K562 (cell line): ENCODE results near the gene CPT1A. TPM values are rescaled to one million over a fixed set of nuclear protein-coding genes. Genes with fewer than 3 reads are reported as not detected.

Source experiments
- CBX8 ChIP-seq: fragments of 200-600 bp; sonication (generic); IDR thresholded peaks from 2 replicates; pipeline ENCODE4 v1.6.1; 2012; ENCODE audit warnings: borderline replicate concordance, mixed run types, low read depth, mild to moderate bottlenecking, moderate library complexity, mixed read lengths, low read length, control low read depth, inconsistent platforms; ENCODE audit not compliant: poor library complexity, severe bottlenecking; ENCODE audit errors: extremely low read depth
- FOXP4 ChIP-seq: sonication (generic); formaldehyde crosslinking; IDR thresholded peaks from 2 replicates; pipeline ENCODE4 v1.8.0; 2022; ENCODE audit warnings: mild to moderate bottlenecking, missing genetic modification reagents, borderline replicate concordance
- ID3 ChIP-seq, 2 experiments: fragments of 250-450 bp in 1 of 2; fragments of 450-650 bp in 1 of 2; sonication (Bioruptor Pico) in 1 of 2; IDR thresholded peaks; 2 replicates each; pipeline versions ENCODE4 v1.6.1 to v1.8.0; 2016 to 2021; ENCODE audit warnings: mild to moderate bottlenecking in 2 of 2, moderate library complexity in 2 of 2, missing compliant biosample characterization in 1 of 2, missing genetic modification characterization in 1 of 2
- MAZ ChIP-seq, 2 experiments: fragments of 450-650 bp in 1 of 2; sonication (generic) in 1 of 2; formaldehyde crosslinking; IDR thresholded peaks in 1 of 2; conservative IDR thresholded peaks in 1 of 2; 2 replicates each; pipeline versions ENCODE4 v1.4.0 to v1.5.0; 2020; ENCODE audit warnings: mild to moderate bottlenecking in 1 of 2, missing genetic modification reagents in 1 of 2
- RAD21 ChIP-seq, 2 experiments: fragments of 250-450 bp in 1 of 2; fragments of 450-650 bp in 1 of 2; sonication (Bioruptor Pico) in 1 of 2; formaldehyde crosslinking in 1 of 2; IDR thresholded peaks in 1 of 2; conservative IDR thresholded peaks in 1 of 2; 2 replicates each; pipeline versions ENCODE4 v1.4.0 to v1.8.0; 2020 to 2022; ENCODE audit warnings: mild to moderate bottlenecking in 2 of 2, moderate library complexity in 1 of 2
- RBFOX2 ChIP-seq: fragments of 200-400 bp; formaldehyde crosslinking; IDR thresholded peaks from 2 replicates; pipeline ENCODE4 v1.6.1; 2017; ENCODE audit warnings: low read depth, mild to moderate bottlenecking, low read length, moderate library complexity
- RBM34 ChIP-seq: fragments of 200-400 bp; formaldehyde crosslinking; IDR thresholded peaks from 2 replicates; pipeline ENCODE4 v1.6.1; 2018; ENCODE audit warnings: low read length, borderline replicate concordance; ENCODE audit not compliant: insufficient read depth
- STAT5A ChIP-seq: IDR thresholded peaks from 2 replicates; pipeline ENCODE4 v1.6.1; 2012; ENCODE audit warnings: low read length, inconsistent platforms, borderline replicate concordance
- TCF7 ChIP-seq: sonication (generic); IDR thresholded peaks from 2 replicates; pipeline ENCODE4 v1.6.1; 2016; ENCODE audit warnings: antibody characterized with exemption, borderline replicate concordance
- TEAD2 ChIP-seq: fragments of 450-650 bp; IDR thresholded peaks from 2 replicates; pipeline ENCODE4 v1.6.1; 2016; ENCODE audit warnings: missing genetic modification characterization, control low read depth, missing compliant biosample characterization
- ZNF655 ChIP-seq: fragments of 250-450 bp; sonication (Bioruptor Pico); IDR thresholded peaks from 2 replicates; pipeline ENCODE4 v1.5.0; 2021
- polyA plus RNA-seq, 8 experiments: library from polyadenylated mRNA; depleted of rRNA in 4 of 8; stranded (reverse) in 5 of 8; unstranded in 3 of 8; fragments of >200 nt; fragmentation: Nextera tagmentation in 2 of 8; fragmentation: Illumina TruSeq in 1 of 8; extraction: Ambion mirVana in 2 of 8; extraction: Trizol in 1 of 8; gene quantifications; 2 replicates each; pipeline versions ENCODE4 v1.2.1 to v1.2.3, GENCODE V29; 2011 to 2014; ENCODE audit warnings: inconsistent platforms in 1 of 8, missing spikeins in 1 of 8
- total RNA-seq, 7 experiments: library from RNA; depleted of rRNA in 6 of 7; stranded (reverse); fragments of >200 nt in 6 of 7; fragmentation: Illumina TruSeq in 2 of 7; extraction: Trizol in 2 of 7; gene quantifications; 2 replicates each; pipeline versions ENCODE4 v1.2.1 to v1.2.3, GENCODE V29; 2011 to 2021; ENCODE audit warnings: low replicate concordance in 1 of 7
- TF ChIP-seq, protein P1 (sequence below): IDR thresholded peaks from 2 replicates; pipeline ENCODE4 v1.6.1; 2016; ENCODE audit warnings: missing genetic modification characterization, missing compliant biosample characterization
- TF ChIP-seq, protein P2 (sequence below): sonication (generic); formaldehyde crosslinking; IDR thresholded peaks from 2 replicates; pipeline ENCODE4 v1.8.0; 2022; ENCODE audit warnings: mild to moderate bottlenecking, missing genetic modification reagents

CPT1A gene
- total and polyA plus RNA-seq, 9 of the 15 experiments (the other 6 are each of a cell fraction or from before 2014, with no cell fraction given), result 2.6 to 29.1 (median 12.3) TPM

DNA sequence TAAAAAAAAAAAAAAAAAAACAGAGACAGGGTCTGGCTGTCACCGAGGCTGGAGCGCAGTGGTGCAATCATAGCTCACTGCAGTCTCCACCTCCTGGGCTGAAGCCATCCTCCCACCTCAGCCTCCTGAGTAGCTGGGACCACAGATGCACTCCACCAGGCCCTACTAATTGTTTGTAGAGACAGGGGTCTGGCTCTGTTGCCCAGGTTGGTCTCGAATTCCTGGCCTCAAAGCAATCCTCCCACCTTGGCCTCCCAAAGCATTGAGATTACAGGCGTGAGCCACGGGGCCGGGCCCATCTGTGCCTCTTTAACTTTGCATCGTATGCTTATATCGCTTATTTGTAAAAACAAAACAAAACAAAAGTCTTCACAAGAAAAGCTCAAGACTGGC is 3.1 kb downstream of the CPT1A start (continued):
- TF ChIP-seq CBX8 (no peak), ID3 (CRISPR knock-in tag; IDR thresholded peaks at IDR 0.05) (no peak), ID3 (tag; IDR thresholded peaks at IDR 0.05) (no peak), ZNF655 (CRISPR knock-in tag) (no peak), RBFOX2 (no peak), TEAD2 (tag) (no peak), MAZ (CRISPR knock-in tag; conservative IDR thresholded peaks at IDR 0.05 in 1 of 2, IDR thresholded peaks at IDR 0.05 in 1 of 2) (no peak), RAD21 (CRISPR knock-in tag; conservative IDR thresholded peaks at IDR 0.05 in 1 of 2, IDR thresholded peaks at IDR 0.05 in 1 of 2) (no peak), STAT5A (no peak), FOXP4 (CRISPR knock-in tag) (no peak), RBM34 (no peak), TCF7 (no peak)
- TF ChIP-seq, protein P1, sequence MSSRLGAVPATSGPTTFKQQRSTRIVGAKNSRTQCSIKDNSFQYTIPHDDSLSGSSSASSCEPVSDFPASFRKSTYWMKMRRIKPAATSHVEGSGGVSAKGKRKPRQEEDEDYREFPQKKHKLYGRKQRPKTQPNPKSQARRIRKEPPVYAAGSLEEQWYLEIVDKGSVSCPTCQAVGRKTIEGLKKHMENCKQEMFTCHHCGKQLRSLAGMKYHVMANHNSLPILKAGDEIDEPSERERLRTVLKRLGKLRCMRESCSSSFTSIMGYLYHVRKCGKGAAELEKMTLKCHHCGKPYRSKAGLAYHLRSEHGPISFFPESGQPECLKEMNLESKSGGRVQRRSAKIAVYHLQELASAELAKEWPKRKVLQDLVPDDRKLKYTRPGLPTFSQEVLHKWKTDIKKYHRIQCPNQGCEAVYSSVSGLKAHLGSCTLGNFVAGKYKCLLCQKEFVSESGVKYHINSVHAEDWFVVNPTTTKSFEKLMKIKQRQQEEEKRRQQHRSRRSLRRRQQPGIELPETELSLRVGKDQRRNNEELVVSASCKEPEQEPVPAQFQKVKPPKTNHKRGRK (tag), result no peak
- TF ChIP-seq, protein P2, sequence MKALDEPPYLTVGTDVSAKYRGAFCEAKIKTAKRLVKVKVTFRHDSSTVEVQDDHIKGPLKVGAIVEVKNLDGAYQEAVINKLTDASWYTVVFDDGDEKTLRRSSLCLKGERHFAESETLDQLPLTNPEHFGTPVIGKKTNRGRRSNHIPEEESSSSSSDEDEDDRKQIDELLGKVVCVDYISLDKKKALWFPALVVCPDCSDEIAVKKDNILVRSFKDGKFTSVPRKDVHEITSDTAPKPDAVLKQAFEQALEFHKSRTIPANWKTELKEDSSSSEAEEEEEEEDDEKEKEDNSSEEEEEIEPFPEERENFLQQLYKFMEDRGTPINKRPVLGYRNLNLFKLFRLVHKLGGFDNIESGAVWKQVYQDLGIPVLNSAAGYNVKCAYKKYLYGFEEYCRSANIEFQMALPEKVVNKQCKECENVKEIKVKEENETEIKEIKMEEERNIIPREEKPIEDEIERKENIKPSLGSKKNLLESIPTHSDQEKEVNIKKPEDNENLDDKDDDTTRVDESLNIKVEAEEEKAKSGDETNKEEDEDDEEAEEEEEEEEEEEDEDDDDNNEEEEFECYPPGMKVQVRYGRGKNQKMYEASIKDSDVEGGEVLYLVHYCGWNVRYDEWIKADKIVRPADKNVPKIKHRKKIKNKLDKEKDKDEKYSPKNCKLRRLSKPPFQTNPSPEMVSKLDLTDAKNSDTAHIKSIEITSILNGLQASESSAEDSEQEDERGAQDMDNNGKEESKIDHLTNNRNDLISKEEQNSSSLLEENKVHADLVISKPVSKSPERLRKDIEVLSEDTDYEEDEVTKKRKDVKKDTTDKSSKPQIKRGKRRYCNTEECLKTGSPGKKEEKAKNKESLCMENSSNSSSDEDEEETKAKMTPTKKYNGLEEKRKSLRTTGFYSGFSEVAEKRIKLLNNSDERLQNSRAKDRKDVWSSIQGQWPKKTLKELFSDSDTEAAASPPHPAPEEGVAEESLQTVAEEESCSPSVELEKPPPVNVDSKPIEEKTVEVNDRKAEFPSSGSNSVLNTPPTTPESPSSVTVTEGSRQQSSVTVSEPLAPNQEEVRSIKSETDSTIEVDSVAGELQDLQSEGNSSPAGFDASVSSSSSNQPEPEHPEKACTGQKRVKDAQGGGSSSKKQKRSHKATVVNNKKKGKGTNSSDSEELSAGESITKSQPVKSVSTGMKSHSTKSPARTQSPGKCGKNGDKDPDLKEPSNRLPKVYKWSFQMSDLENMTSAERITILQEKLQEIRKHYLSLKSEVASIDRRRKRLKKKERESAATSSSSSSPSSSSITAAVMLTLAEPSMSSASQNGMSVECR (CRISPR knock-in tag), result no peak
